H1 (cell line): ENCODE measurements around the gene MAP10. TPM values are rescaled to one million over a fixed set of nuclear protein-coding genes. Genes with fewer than 3 reads are reported as not detected.

Source experiments
- CTCF ChIA-PET: fragments of 300-600 bp; sonication (Branson Sonifier 250); formaldehyde crosslinking; loops from one replicate; lab custom pipeline; 2021; ENCODE audit not compliant: partially characterized antibody; lab: Charles Lee
- POLR2A ChIA-PET: fragments of 300-600 bp; sonication (Branson Sonifier 250); formaldehyde crosslinking; loops from one replicate; lab custom pipeline; 2021; ENCODE audit warnings: inconsistent platforms; ENCODE audit not compliant: partially characterized antibody; lab: Charles Lee
- DNase-seq, 2 experiments: peaks; one replicate each; pipeline versions ENCODE4 v3.0.0 to v3.0.0-alpha.2; 2010 to 2022; ENCODE audit warnings: low spot score in 2 of 2, low read depth in 1 of 2, mixed read lengths in 1 of 2
- FAIRE-seq: peaks from 2 replicates; lab custom pipeline; 2011; peaks lifted over from hg19 to GRCh38; lab: Jason Lieb, UNC
- H2AFZ ChIP-seq: 2 replicates; pipeline ENCODE4 v1.8.1; 2012; ENCODE audit warnings: low read length, inconsistent platforms
- H2AK5ac ChIP-seq: 2 replicates; pipeline ENCODE4 v1.6.1; 2013; ENCODE audit warnings: low read depth, low read length
- H2BK120ac ChIP-seq: replicated peaks from 2 replicates; pipeline ENCODE3; 2013; ENCODE audit warnings: low read depth, low read length, inconsistent platforms
- H2BK12ac ChIP-seq: 2 replicates; pipeline ENCODE4 v1.6.1; 2013; ENCODE audit warnings: low read depth, low read length
- H2BK15ac ChIP-seq: 2 replicates; pipeline ENCODE4 v1.6.1; 2013; ENCODE audit warnings: low read length
- H2BK20ac ChIP-seq: 2 replicates; pipeline ENCODE4 v1.6.1; 2013; ENCODE audit warnings: low read length
- H2BK5ac ChIP-seq: 2 replicates; pipeline ENCODE4 v1.6.1; 2013; ENCODE audit warnings: low read depth, low read length
- H3K14ac ChIP-seq: 2 replicates; pipeline ENCODE4 v1.6.1; 2013; ENCODE audit warnings: inconsistent platforms; ENCODE audit not compliant: insufficient read length
- H3K18ac ChIP-seq: 2 replicates; pipeline ENCODE4 v1.6.1; 2013; ENCODE audit warnings: low read length; ENCODE audit errors: extremely low read depth
- H3K23ac ChIP-seq: 2 replicates; pipeline ENCODE4 v1.6.1; 2013; ENCODE audit warnings: inconsistent platforms; ENCODE audit not compliant: insufficient read length
- H3K23me2 ChIP-seq: 2 replicates; pipeline ENCODE4 v1.6.1; 2013; ENCODE audit warnings: low read depth, low read length
- H3K27ac ChIP-seq: 2 replicates; pipeline ENCODE4 v1.6.1; 2011; ENCODE audit warnings: low read depth, low read length, inconsistent platforms
- H3K27me3 ChIP-seq, 4 experiments: replicated peaks in 1 of 4; 1 replicate in 1 of 4; 2 replicates in 3 of 4; pipeline versions ENCODE4 v1.6.1 to v1.8.1; 2011 to 2013; ENCODE audit warnings: low read length in 3 of 4, mild to moderate bottlenecking in 3 of 4, inconsistent platforms in 2 of 4, mixed read lengths in 2 of 4, moderate library complexity in 1 of 4; ENCODE audit not compliant: control insufficient read depth in 3 of 4, insufficient read depth in 3 of 4; ENCODE audit errors: extremely low read depth in 1 of 4
- H3K36me3 ChIP-seq, 4 experiments: 2 replicates each; pipeline versions ENCODE4 v1.6.1 to v1.8.1; 2011 to 2013; ENCODE audit warnings: mild to moderate bottlenecking in 4 of 4, low read length in 3 of 4, moderate library complexity in 2 of 4, control low read depth in 1 of 4, inconsistent platforms in 1 of 4; ENCODE audit not compliant: insufficient read depth in 4 of 4, control insufficient read depth in 2 of 4
- H3K4ac ChIP-seq: replicated peaks from 2 replicates; pipeline ENCODE3; 2013; ENCODE audit warnings: low read length, low read depth, mixed read lengths, inconsistent platforms; ENCODE audit not compliant: insufficient read length
- H3K4me1 ChIP-seq, 4 experiments: replicated peaks in 1 of 4; 1 replicate in 1 of 4; 2 replicates in 3 of 4; pipeline versions ENCODE4 v1.6.1 to v1.8.1; 2011 to 2013; ENCODE audit warnings: low read length in 3 of 4, inconsistent platforms in 2 of 4, mixed read lengths in 1 of 4; ENCODE audit not compliant: insufficient read depth in 4 of 4, control insufficient read depth in 3 of 4
- H3K4me2 ChIP-seq, 2 experiments: 2 replicates each; pipeline versions ENCODE4 v1.6.1 to v1.8.1; 2011 to 2013; ENCODE audit warnings: low read depth in 2 of 2, low read length in 2 of 2, control low read depth in 1 of 2, inconsistent platforms in 1 of 2, mild to moderate bottlenecking in 1 of 2; ENCODE audit not compliant: insufficient read depth in 1 of 2
- H3K4me3 ChIP-seq, 4 experiments: fragments of 200-600, 300-600 bp in 1 of 4; sonication (generic), shearing (Covaris generic), sonication (Bioruptor Twin) in 1 of 4; 2 replicates each; pipeline versions ENCODE4 v1.5.1 to v1.8.1; 2011 to 2016; ENCODE audit warnings: low read length in 4 of 4, low read depth in 3 of 4, control low read depth in 2 of 4, inconsistent platforms in 2 of 4, mild to moderate bottlenecking in 2 of 4, mixed read lengths in 1 of 4, moderate library complexity in 1 of 4; ENCODE audit not compliant: insufficient read depth in 2 of 4; ENCODE audit errors: extremely low read depth in 1 of 4
- H3K56ac ChIP-seq: replicated peaks from 2 replicates; pipeline ENCODE3; 2013; ENCODE audit warnings: low read depth, mild to moderate bottlenecking, mixed read lengths, low read length, inconsistent platforms; ENCODE audit not compliant: insufficient read length
- H3K79me1 ChIP-seq: 2 replicates; pipeline ENCODE4 v1.6.1; 2013; ENCODE audit warnings: low read depth, low read length, control low read depth
- H3K79me2 ChIP-seq, 2 experiments: 2 replicates each; pipeline versions ENCODE4 v1.6.1 to v1.8.1; 2012 to 2013; ENCODE audit warnings: low read length in 2 of 2, mild to moderate bottlenecking in 2 of 2, inconsistent platforms in 1 of 2; ENCODE audit not compliant: insufficient read depth in 2 of 2, control insufficient read depth in 1 of 2
- H3K9ac ChIP-seq, 4 experiments: replicated peaks in 1 of 4; 1 replicate in 1 of 4; 2 replicates in 3 of 4; pipeline versions ENCODE4 v1.6.1 to v1.8.1; 2011 to 2013; ENCODE audit warnings: low read depth in 3 of 4, low read length in 3 of 4, control low read depth in 2 of 4, mild to moderate bottlenecking in 2 of 4, moderate library complexity in 2 of 4, inconsistent platforms in 1 of 4; ENCODE audit errors: extremely low read depth in 1 of 4
- H3K9me3 ChIP-seq, 2 experiments: 2 replicates each; pipeline versions ENCODE4 v1.6.1 to v1.8.1; 2012 to 2013; ENCODE audit warnings: mild to moderate bottlenecking in 2 of 2, moderate library complexity in 2 of 2, control low read depth in 1 of 2, inconsistent platforms in 1 of 2, low read depth in 1 of 2, low read length in 1 of 2, mixed read lengths in 1 of 2; ENCODE audit not compliant: insufficient read depth in 2 of 2
- H4K20me1 ChIP-seq, 2 experiments: replicated peaks in 1 of 2; 2 replicates each; pipeline versions ENCODE3 to v1.8.1; 2011 to 2013; ENCODE audit warnings: inconsistent platforms in 2 of 2, low read length in 2 of 2, mild to moderate bottlenecking in 1 of 2; ENCODE audit not compliant: insufficient read depth in 2 of 2, control insufficient read depth in 1 of 2
- H4K5ac ChIP-seq: 2 replicates; pipeline ENCODE4 v1.6.1; 2013; ENCODE audit warnings: low read length, low read depth, mixed read lengths, inconsistent platforms; ENCODE audit not compliant: insufficient read length
- H4K8ac ChIP-seq: 2 replicates; pipeline ENCODE4 v1.8.0; 2013; ENCODE audit warnings: mild to moderate bottlenecking, moderate library complexity, low read length, inconsistent platforms; ENCODE audit not compliant: insufficient read depth; ENCODE audit errors: extremely low read depth
- H4K91ac ChIP-seq: replicated peaks from 2 replicates; pipeline ENCODE3; 2013; ENCODE audit warnings: low read length, mixed read lengths, inconsistent platforms; ENCODE audit not compliant: insufficient read length
- CBX8 ChIP-seq: fragments of 300-800, 300-1000 bp; sonication (generic); IDR thresholded peaks from 2 replicates; pipeline ENCODE4 v1.7.1; 2016; ENCODE audit warnings: low read depth, low read length, borderline replicate concordance
- CHD1 ChIP-seq: IDR thresholded peaks from 2 replicates; pipeline ENCODE4 v1.6.1; 2012; ENCODE audit warnings: low read depth, low read length, improper control_type of control experiment
- CHD2 ChIP-seq: IDR thresholded peaks from 2 replicates; pipeline ENCODE4 v1.6.1; 2012; ENCODE audit warnings: low read length, improper control_type of control experiment
- EP300 ChIP-seq, 2 experiments: IDR thresholded peaks; 1 replicate in 1 of 2; 2 replicates in 1 of 2; pipeline ENCODE4 v1.6.1; 2011 to 2012; ENCODE audit warnings: low read depth in 2 of 2, low read length in 2 of 2, mild to moderate bottlenecking in 2 of 2, borderline replicate concordance in 1 of 2, inconsistent platforms in 1 of 2, moderate library complexity in 1 of 2
- GTF2F1 ChIP-seq: IDR thresholded peaks from 2 replicates; pipeline ENCODE4 v1.6.1; 2012; ENCODE audit warnings: low read depth, low read length, improper control_type of control experiment, borderline replicate concordance
- HDAC2 ChIP-seq, 2 experiments: fragments of 300-600 bp in 1 of 2; sonication (generic) in 1 of 2; IDR thresholded peaks; 2 replicates each; pipeline ENCODE4 v1.6.1; 2011 to 2012; ENCODE audit warnings: low read depth in 2 of 2, low read length in 2 of 2, mild to moderate bottlenecking in 2 of 2, moderate library complexity in 2 of 2, borderline replicate concordance in 1 of 2, inconsistent platforms in 1 of 2
- KDM5A ChIP-seq: fragments of 200-600 bp; IDR thresholded peaks from 2 replicates; pipeline ENCODE4 v1.7.1; 2012; ENCODE audit warnings: mild to moderate bottlenecking, low read length, inconsistent platforms, mixed read lengths
- NANOG ChIP-seq: IDR thresholded peaks from 2 replicates; pipeline ENCODE4 v1.6.1; 2011; ENCODE audit warnings: low read length, low read depth, mild to moderate bottlenecking, inconsistent platforms; ENCODE audit not compliant: insufficient read depth, poor library complexity, severe bottlenecking
- RXRA ChIP-seq: IDR thresholded peaks from 2 replicates; pipeline ENCODE4 v1.6.1; 2011; ENCODE audit warnings: low read depth, mild to moderate bottlenecking, low read length, moderate library complexity; ENCODE audit not compliant: insufficient read depth
- SP1 ChIP-seq: IDR thresholded peaks from 2 replicates; pipeline ENCODE4 v1.6.1; 2011; ENCODE audit warnings: low read depth, low read length
- SP4 ChIP-seq: IDR thresholded peaks from 2 replicates; pipeline ENCODE4 v1.6.1; 2012; ENCODE audit warnings: low read length, inconsistent platforms
- SRF ChIP-seq: IDR thresholded peaks from 2 replicates; pipeline ENCODE4 v1.6.1; 2011; ENCODE audit warnings: mild to moderate bottlenecking, low read depth, low read length, moderate library complexity
- SUZ12 ChIP-seq: fragments of 200-600 bp; sonication (generic); IDR thresholded peaks from 2 replicates; pipeline ENCODE4 v1.6.1; 2012; ENCODE audit warnings: mild to moderate bottlenecking, inconsistent platforms, low read length, moderate library complexity, mixed read lengths
- YY1 ChIP-seq: IDR thresholded peaks from 2 replicates; pipeline ENCODE4 v1.6.1; 2011; ENCODE audit warnings: low read depth, mild to moderate bottlenecking, low read length
- WGBS, 2 experiments: shearing (Covaris generic) in 1 of 2; methylation state at CpG; one replicate each; pipeline versions ENCODE4 v1.1.6 to v1.1.7; 2013 to 2015; ENCODE audit warnings: low lambda C conversion rate in 2 of 2, mixed read lengths in 2 of 2, inconsistent platforms in 1 of 2, low coverage in 1 of 2, missing lambda C conversion rate in 1 of 2; ENCODE audit not compliant: insufficient replicate concordance in 2 of 2, insufficient coverage in 1 of 2, insufficient read length in 1 of 2; ENCODE audit errors: extremely low coverage in 1 of 2, missing lambda C conversion rate in 1 of 2; 5-methylcytosine and 5-hydroxymethylcytosine counted together
- polyA plus RNA-seq, 7 experiments: library from polyadenylated mRNA; depleted of rRNA in 3 of 7; stranded (reverse) in 5 of 7; unstranded in 2 of 7; fragments of >200 nt in 5 of 7; fragments of 200-250 nt in 2 of 7; gene quantifications; 1 replicate in 5 of 7; 2 replicates in 1 of 7; 4 replicates in 1 of 7; pipeline versions ENCODE4 v1.2.1 to v1.2.3, GENCODE V29; 2011 to 2013; ENCODE audit warnings: missing spikeins in 2 of 7, mixed read lengths in 2 of 7
- total RNA-seq: library from RNA; stranded (reverse); fragmentation: NEBNext Ultra II Directional; extraction: Animal tissue kit (Norgen Biotek cat#: 25700); gene quantifications from 2 replicates; pipeline ENCODE4 v1.2.1, GENCODE V29; 2021
- TF ChIP-seq, protein P1 (sequence below): IDR thresholded peaks from 2 replicates; pipeline ENCODE4 v1.6.1; 2012; ENCODE audit warnings: inconsistent platforms

MAP10 gene
- total and polyA plus RNA-seq, 2 of the 8 experiments (the other 6 are each of a cell fraction or from before 2014, with no cell fraction given) = 1.5 to 3.5 TPM

DNA sequence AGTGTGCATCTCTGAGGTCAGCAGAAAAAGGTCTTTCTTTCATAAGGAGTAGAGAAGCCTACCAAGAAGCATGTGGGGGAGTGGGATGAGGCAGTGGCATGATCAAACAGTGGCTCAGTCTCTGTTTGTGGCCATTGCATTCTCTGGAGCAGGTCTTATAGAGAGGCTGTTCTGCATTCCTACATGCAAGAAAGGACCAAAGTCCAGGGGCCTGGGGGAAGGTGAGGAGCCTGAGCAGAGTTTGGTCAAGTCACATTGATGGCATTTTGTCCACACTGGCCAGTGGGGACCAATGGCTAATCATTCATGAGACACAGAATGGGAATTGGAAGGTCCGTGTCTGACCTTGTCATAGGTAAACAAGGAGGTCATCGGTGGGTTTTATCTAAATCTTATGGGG, 25.4 kb downstream of the MAP10 start:
- Histone ChIP-seq H2BK120ac (no peak overlapping the region), H3K9ac (no peak overlapping the region), H3K79me2 (no peaks in the 10 kb centered on the region), H4K5ac (no peak overlapping the region), H3K27me3 (no peaks in the 10 kb centered on the region), H2AFZ (no peak overlapping the region), H2AK5ac (no peak overlapping the region), H3K9me3 (no peaks in the 10 kb centered on the region), H3K4me3 (no peak overlapping the region), H3K14ac (no peak overlapping the region), H3K27ac (no peak overlapping the region), H3K18ac (no peak overlapping the region), H3K4me2 (no peak overlapping the region), H3K79me1 (no peaks in the 10 kb centered on the region), H2BK5ac (no peak overlapping the region), H3K4me1 (no peaks in the 10 kb centered on the region), H4K20me1 (no peaks in the 10 kb centered on the region), H3K23ac (no peak overlapping the region), H3K23me2 (no peaks in the 10 kb centered on the region), H4K8ac (no peak overlapping the region), H2BK20ac (no peak overlapping the region), H4K91ac (no peak overlapping the region), H3K56ac (no peak overlapping the region), H3K36me3 (no peaks in the 10 kb centered on the region), H2BK15ac (no peak overlapping the region), H3K4ac (no peak overlapping the region), H2BK12ac (no peak overlapping the region)
- CTCF ChIA-PET = no interaction called here
- 88% methylated on average over 2 of the region's 2 CpGs; no CpG with 5 or more reads in 1 of the 2 experiments for WGBS, 2 experiments
- FAIRE-seq (no peak), DNase-seq (no peak)
- POLR2A ChIA-PET = no interaction called here
- TF ChIP-seq SUZ12 (no peak), SRF (no peak), SP4 (no peak), SP1 (no peak), CBX8 (no peak), EP300 (IDR thresholded peaks at IDR 0.05; ENCODE audit: borderline replicate concordance in 1 of 2, low read depth in 2 of 2, low read length in 2 of 2) (no peak), CHD1 (no peak), RXRA (no peak), HDAC2 (IDR thresholded peaks at IDR 0.05; ENCODE audit: borderline replicate concordance in 1 of 2, low read depth in 2 of 2, low read length in 2 of 2) (no peak), KDM5A (no peak), YY1 (no peak), CHD2 (no peak), NANOG (no peak), GTF2F1 (no peak)
- TF ChIP-seq, protein P1, sequence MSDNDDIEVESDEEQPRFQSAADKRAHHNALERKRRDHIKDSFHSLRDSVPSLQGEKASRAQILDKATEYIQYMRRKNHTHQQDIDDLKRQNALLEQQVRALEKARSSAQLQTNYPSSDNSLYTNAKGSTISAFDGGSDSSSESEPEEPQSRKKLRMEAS = no peak
